ENCODE measurements around the gene ARPC4. TPM values are rescaled to one million over a fixed set of nuclear protein-coding genes. Genes with fewer than 3 reads are reported as not detected.

Gene ARPC4
- total RNA-seq: 55.3 TPM
- long read RNA-seq, transcript ARPC4-201 (6 exons, 2,582 nt): major isoform, 52 of 66 reads
- long read RNA-seq, partial matches to known transcripts: 6 of 66 reads
- long read RNA-seq, other reads (novel, unspliced or antisense): 3 of 66 reads

- ATAC-seq (peak; percentile 94), DNase-seq (peak; percentile 97)
- intact Hi-C loops (cut with micrococcal nuclease): no loop called here
Measured at GRCh38 chr3:9792405-9793160, at the start of gene ARPC4, which contains the start of gene TADA3. ARPC4 (plus strand) TSS chr3:9793082; CDS start chr3:9793122, 40 bp downstream. TADA3 (minus strand) TSS chr3:9792473; CDS start chr3:9791466, 1,007 bp downstream.

- DNase-seq (no peak), ATAC-seq (no peak)
- intact Hi-C loops (cut with micrococcal nuclease): no loop called here
Measured at GRCh38 chr3:9743548-9743947, 49.3 kb upstream of the ARPC4 start.

- intact Hi-C loops (cut with micrococcal nuclease): no loop called here
- ATAC-seq (no peak), DNase-seq (no peak)
Measured at GRCh38 chr3:9744162-9744561, 48.7 kb upstream of the ARPC4 start.

- intact Hi-C loops (cut with micrococcal nuclease): no loop called here
- DNase-seq (no peak), ATAC-seq (no peak)
Measured at GRCh38 chr3:9745521-9745920, 47.4 kb upstream of the ARPC4 start.

- ATAC-seq (no peak), DNase-seq (no peak)
- intact Hi-C loops (cut with micrococcal nuclease): no loop called here
Measured at GRCh38 chr3:9746330-9746729, 46.6 kb upstream of the ARPC4 start.

- no peak for ATAC-seq
- intact Hi-C loops (cut with micrococcal nuclease): no loop called here
- DNase-seq: no peak
Measured at GRCh38 chr3:9747267-9747666, 45.6 kb upstream of the ARPC4 start.

- DNase-seq (no peak), ATAC-seq (no peak)
- intact Hi-C loops (cut with micrococcal nuclease): no loop called here
Measured at GRCh38 chr3:9748031-9748430, 44.9 kb upstream of the ARPC4 start.

- ATAC-seq (no peak), DNase-seq (no peak)
- intact Hi-C loops (cut with micrococcal nuclease): no loop called here
Measured at GRCh38 chr3:9749296-9749644, 43.6 kb upstream of the ARPC4 start.

- ATAC-seq (peak; percentile 98), DNase-seq (peak; percentile 99)
- intact Hi-C loops (cut with micrococcal nuclease): no loop called here
Measured at GRCh38 chr3:9749645-9750555, 43.0 kb upstream of the ARPC4 start, which contains the start of gene OGG1. OGG1 (plus strand) TSS chr3:9749952; CDS start chr3:9750287, 335 bp downstream.

- intact Hi-C loops (cut with micrococcal nuclease): no loop called here
- DNase-seq (no peak), ATAC-seq (no peak)
Measured at GRCh38 chr3:9750556-9751411, 42.1 kb upstream of the ARPC4 start.

- DNase-seq: no peak
- intact Hi-C loops (cut with micrococcal nuclease): no loop called here
- ATAC-seq: no peak
Measured at GRCh38 chr3:9754678-9755077, 38.2 kb upstream of the ARPC4 start.

- intact Hi-C loops (cut with micrococcal nuclease): no loop called here
- ATAC-seq (no peak), DNase-seq (no peak)
Measured at GRCh38 chr3:9757427-9757826, 35.5 kb upstream of the ARPC4 start.

- ATAC-seq (no peak), DNase-seq (no peak)
- intact Hi-C loops (cut with micrococcal nuclease): no loop called here
Measured at GRCh38 chr3:9760779-9761505, 31.9 kb upstream of the ARPC4 start.

- ATAC-seq (no peak), DNase-seq (no peak)
- intact Hi-C loops (cut with micrococcal nuclease): no loop called here
Measured at GRCh38 chr3:9761919-9762318, 31.0 kb upstream of the ARPC4 start.

GRCh38 chr3:9762871-9763270 lies 30.0 kb upstream of the ARPC4 start:
- no peak for ATAC-seq
- intact Hi-C loops (cut with micrococcal nuclease): no loop called here

GRCh38 chr3:9765865-9766264 lies 27.0 kb upstream of the ARPC4 start:
- intact Hi-C loops (cut with micrococcal nuclease): no loop called here
- ATAC-seq: no peak
- DNase-seq: no peak

More at GRCh38 chr3:9762871-9763270, 30.0 kb upstream of the ARPC4 start:
- no peak for DNase-seq

- DNase-seq (no peak), ATAC-seq (peak; percentile 13)
- intact Hi-C loops (cut with micrococcal nuclease): no loop called here
Measured at GRCh38 chr3:9767418-9767817, 25.5 kb upstream of the ARPC4 start.

- DNase-seq (no peak), ATAC-seq (no peak)
- intact Hi-C loops (cut with micrococcal nuclease): no loop called here
Measured at GRCh38 chr3:9768141-9768775, 24.6 kb upstream of the ARPC4 start.
